Fibroblast of lung (primary cell): ENCODE data around the gene PRDM16. TPM values are rescaled to one million over a fixed set of nuclear protein-coding genes. Genes with fewer than 3 reads are reported as not detected.

Experiments used
- DNase-seq, 2 donors: peaks; one replicate each; pipeline versions ENCODE4 v3.0.0 to v3.0.0-alpha.2; 2010; ENCODE audit warnings: low read depth in 2 of 2
- H2AFZ ChIP-seq: 2 replicates; pipeline ENCODE4 v1.5.1; 2012; ENCODE audit warnings: low read length, control low read depth, inconsistent platforms
- H3K27ac ChIP-seq: 2 replicates; pipeline ENCODE4 v1.5.1; 2011; ENCODE audit warnings: low read length, control low read depth; ENCODE audit not compliant: insufficient read depth
- H3K27me3 ChIP-seq: 2 replicates; pipeline ENCODE4 v1.5.1; 2011; ENCODE audit warnings: mild to moderate bottlenecking, low read length; ENCODE audit not compliant: control insufficient read depth, insufficient read depth
- H3K36me3 ChIP-seq: 2 replicates; pipeline ENCODE4 v1.5.1; 2011; ENCODE audit warnings: low read length; ENCODE audit not compliant: control insufficient read depth, insufficient read depth
- H3K4me1 ChIP-seq: 2 replicates; pipeline ENCODE4 v1.5.1; 2011; ENCODE audit warnings: low read length; ENCODE audit not compliant: control insufficient read depth, insufficient read depth; ENCODE audit errors: extremely low read depth
- H3K4me2 ChIP-seq: 2 replicates; pipeline ENCODE4 v1.5.1; 2011; ENCODE audit warnings: low read length, control low read depth; ENCODE audit not compliant: insufficient read depth; ENCODE audit errors: extremely low read depth
- H3K4me3 ChIP-seq, 4 experiments: fragments of 200-600 bp in 1 of 4; sonication (generic) in 1 of 4; replicated peaks in 1 of 4; 2 replicates each; pipeline ENCODE4 v1.5.1; 2011 to 2016; ENCODE audit warnings: low read length in 4 of 4, low read depth in 3 of 4, mild to moderate bottlenecking in 3 of 4, control low read depth in 2 of 4, inconsistent platforms in 1 of 4, mixed read lengths in 1 of 4; ENCODE audit not compliant: insufficient read depth in 1 of 4; ENCODE audit errors: control extremely low read depth in 1 of 4
- H3K79me2 ChIP-seq: 2 replicates; pipeline ENCODE4 v1.5.1; 2012; ENCODE audit warnings: mild to moderate bottlenecking, low read length, inconsistent platforms; ENCODE audit not compliant: control insufficient read depth, insufficient read depth
- H3K9ac ChIP-seq: 2 replicates; pipeline ENCODE4 v1.5.1; 2011; ENCODE audit warnings: mild to moderate bottlenecking, low read length, control low read depth; ENCODE audit not compliant: insufficient read depth
- H3K9me3 ChIP-seq: 2 replicates; pipeline ENCODE4 v1.5.1; 2012; ENCODE audit warnings: low read depth, low read length; ENCODE audit not compliant: control insufficient read depth, insufficient read depth
- H4K20me1 ChIP-seq: 2 replicates; pipeline ENCODE4 v1.5.1; 2011; ENCODE audit warnings: low read length; ENCODE audit not compliant: control insufficient read depth, insufficient read depth; ENCODE audit errors: extremely low read depth
- EZH2 ChIP-seq: IDR thresholded peaks from 2 replicates; pipeline ENCODE4 v1.5.1; 2012; ENCODE audit warnings: low read length, control low read depth, mild to moderate bottlenecking; ENCODE audit errors: missing control alignments
- polyA plus RNA-seq, 2 donors: library from polyadenylated mRNA; depleted of rRNA in 1 of 2; stranded (reverse) in 1 of 2; unstranded in 1 of 2; fragments of >200 nt; gene quantifications; 2 replicates each; pipeline ENCODE4 v1.2.1, GENCODE V29; 2011 to 2012; ENCODE audit warnings: missing spikeins in 1 of 2
- total RNA-seq: library from RNA; depleted of rRNA; stranded (reverse); fragments of >200 nt; gene quantifications from 2 replicates; pipeline ENCODE4 v1.2.1, GENCODE V29; 2014
- TF ChIP-seq, protein P1 (sequence below), 2 donors: IDR thresholded peaks in 1 of 2; conservative IDR thresholded peaks in 1 of 2; 1 replicate in 1 of 2; 2 replicates in 1 of 2; pipeline ENCODE4 v1.5.1; 2011 to 2012; ENCODE audit warnings: low read length in 2 of 2, control low read depth in 1 of 2, inconsistent platforms in 1 of 2, low read depth in 1 of 2, mild to moderate bottlenecking in 1 of 2

Gene PRDM16
- total and polyA plus RNA-seq, 2 donors (not counting 1 experiment from before 2014, with no cell fraction given), result 0.30 to 1.8 TPM

DNA sequence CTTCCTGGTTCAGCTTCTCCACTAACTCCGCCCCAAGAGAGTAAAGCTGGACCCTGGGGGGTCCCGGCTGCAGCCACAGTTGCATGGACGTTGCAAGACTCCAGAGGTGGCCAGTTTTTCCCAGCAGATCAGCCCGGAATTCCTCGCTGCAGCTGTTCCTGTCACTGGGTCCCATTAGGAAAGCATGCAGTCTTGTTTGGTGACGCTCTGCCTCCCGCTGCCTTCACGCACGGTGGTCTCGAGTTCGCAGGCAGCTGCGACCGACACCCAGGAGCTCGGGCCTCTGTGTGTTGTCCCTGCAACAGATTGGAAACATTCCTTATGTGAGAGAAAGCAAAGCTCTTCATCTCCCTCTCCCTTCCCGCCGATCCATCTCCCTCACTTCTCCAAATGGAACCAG is 162.8 kb downstream of the PRDM16 start:
- no peak overlapping the region for H3K4me2 ChIP-seq
- TF ChIP-seq EZH2, result no peak
- TF ChIP-seq, protein P1, sequence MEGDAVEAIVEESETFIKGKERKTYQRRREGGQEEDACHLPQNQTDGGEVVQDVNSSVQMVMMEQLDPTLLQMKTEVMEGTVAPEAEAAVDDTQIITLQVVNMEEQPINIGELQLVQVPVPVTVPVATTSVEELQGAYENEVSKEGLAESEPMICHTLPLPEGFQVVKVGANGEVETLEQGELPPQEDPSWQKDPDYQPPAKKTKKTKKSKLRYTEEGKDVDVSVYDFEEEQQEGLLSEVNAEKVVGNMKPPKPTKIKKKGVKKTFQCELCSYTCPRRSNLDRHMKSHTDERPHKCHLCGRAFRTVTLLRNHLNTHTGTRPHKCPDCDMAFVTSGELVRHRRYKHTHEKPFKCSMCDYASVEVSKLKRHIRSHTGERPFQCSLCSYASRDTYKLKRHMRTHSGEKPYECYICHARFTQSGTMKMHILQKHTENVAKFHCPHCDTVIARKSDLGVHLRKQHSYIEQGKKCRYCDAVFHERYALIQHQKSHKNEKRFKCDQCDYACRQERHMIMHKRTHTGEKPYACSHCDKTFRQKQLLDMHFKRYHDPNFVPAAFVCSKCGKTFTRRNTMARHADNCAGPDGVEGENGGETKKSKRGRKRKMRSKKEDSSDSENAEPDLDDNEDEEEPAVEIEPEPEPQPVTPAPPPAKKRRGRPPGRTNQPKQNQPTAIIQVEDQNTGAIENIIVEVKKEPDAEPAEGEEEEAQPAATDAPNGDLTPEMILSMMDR (conservative IDR thresholded peaks at IDR 0.05 in 1 of 2, IDR thresholded peaks at IDR 0.05 in 1 of 2; ENCODE audit: low read depth in 1 of 2, low read length in 2 of 2), result no peak
- no peak overlapping the region for H3K27ac ChIP-seq
- no peaks in the 10 kb centered on the region for H3K9me3 ChIP-seq
- no peak overlapping the region for H2AFZ ChIP-seq
- no peaks in the 10 kb centered on the region for H3K27me3 ChIP-seq
- H3K4me3 ChIP-seq, result no peak overlapping the region
- H3K36me3 ChIP-seq, result no peaks in the 10 kb centered on the region
- no peak overlapping the region for H3K9ac ChIP-seq
- H4K20me1 ChIP-seq, result no peaks in the 10 kb centered on the region
- DNase-seq, result no peak
- H3K79me2 ChIP-seq, result no peaks in the 10 kb centered on the region
- H3K4me1 ChIP-seq, result no peaks in the 10 kb centered on the region

DNA sequence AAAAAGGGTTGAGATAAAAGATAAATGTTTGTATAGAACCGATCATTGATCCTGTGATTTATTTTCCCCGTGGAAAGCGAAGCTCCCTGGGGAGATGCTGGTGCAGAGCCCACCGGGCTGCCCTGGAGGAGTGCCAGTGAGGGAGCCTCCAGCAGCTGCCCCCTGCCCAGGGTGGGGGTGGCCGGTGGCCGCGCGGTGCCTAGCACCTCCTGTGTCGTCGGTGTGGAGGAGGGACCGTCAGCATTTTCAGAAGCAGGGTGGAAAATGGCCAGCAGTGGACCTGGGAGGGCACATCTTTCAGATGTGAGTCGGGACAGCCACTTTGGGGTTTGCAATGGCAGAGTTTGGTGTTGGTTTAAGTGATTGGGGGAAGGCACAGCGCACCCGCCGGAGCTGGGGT is 164.0 kb downstream of the PRDM16 start:
- Histone ChIP-seq H3K9me3 (no peaks in the 10 kb centered on the region), H3K4me2 (no peak overlapping the region), H3K79me2 (no peaks in the 10 kb centered on the region), H3K36me3 (no peaks in the 10 kb centered on the region), H2AFZ (no peak overlapping the region), H3K4me1 (no peaks in the 10 kb centered on the region), H3K27ac (no peak overlapping the region), H4K20me1 (no peaks in the 10 kb centered on the region), H3K27me3 (no peaks in the 10 kb centered on the region), H3K9ac (no peak overlapping the region), H3K4me3 (no peak overlapping the region)
- no peak for TF ChIP-seq EZH2
- TF ChIP-seq, protein P1 (conservative IDR thresholded peaks at IDR 0.05 in 1 of 2, IDR thresholded peaks at IDR 0.05 in 1 of 2; ENCODE audit: low read depth in 1 of 2, low read length in 2 of 2), result no peak
- DNase-seq, result no peak

DNA sequence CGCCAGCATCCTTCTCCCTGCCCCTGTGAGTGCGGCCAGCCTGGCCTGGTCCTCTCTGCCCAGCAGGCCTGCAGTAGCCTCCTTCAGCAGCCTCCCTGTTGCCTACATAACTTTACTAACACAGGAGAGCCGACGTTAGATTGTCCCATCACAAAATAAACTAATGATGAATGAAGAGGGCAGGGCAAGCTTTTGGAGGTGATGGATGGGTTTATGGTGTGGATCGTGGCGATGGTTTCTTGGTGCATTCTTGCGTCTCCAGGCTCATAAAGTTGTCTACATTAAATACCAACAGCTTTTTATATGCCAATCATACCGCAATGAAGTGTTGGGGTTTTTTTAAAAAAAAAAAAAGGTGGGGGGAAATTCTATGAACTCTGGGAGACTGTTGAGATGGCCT is 164.5 kb downstream of the PRDM16 start:
- H2AFZ ChIP-seq, result no peak overlapping the region
- H3K4me3 ChIP-seq, result no peak overlapping the region
- no peaks in the 10 kb centered on the region for H3K79me2 ChIP-seq
- H3K4me1 ChIP-seq, result no peaks in the 10 kb centered on the region
- TF ChIP-seq, protein P1 (conservative IDR thresholded peaks at IDR 0.05 in 1 of 2, IDR thresholded peaks at IDR 0.05 in 1 of 2; ENCODE audit: low read depth in 1 of 2, low read length in 2 of 2), result no peak
- no peak for TF ChIP-seq EZH2
- H3K9me3 ChIP-seq, result no peaks in the 10 kb centered on the region
- H3K27ac ChIP-seq, result no peak overlapping the region
- no peak overlapping the region for H3K4me2 ChIP-seq
- no peak overlapping the region for H3K9ac ChIP-seq
- H3K36me3 ChIP-seq, result no peaks in the 10 kb centered on the region
- no peaks in the 10 kb centered on the region for H3K27me3 ChIP-seq
- DNase-seq, result no peak
- H4K20me1 ChIP-seq, result no peaks in the 10 kb centered on the region
